ENCODE results near the gene PALM.
A peak's percentile ranks its signal among the peaks of the same experiment; 100 is the strongest.
"Not testable (repeated sequence)": the region's sequence is repeated elsewhere in the genome, so short reads cannot be mapped to it uniquely, and the experiment has no call there.

Gene PALM

DNA sequence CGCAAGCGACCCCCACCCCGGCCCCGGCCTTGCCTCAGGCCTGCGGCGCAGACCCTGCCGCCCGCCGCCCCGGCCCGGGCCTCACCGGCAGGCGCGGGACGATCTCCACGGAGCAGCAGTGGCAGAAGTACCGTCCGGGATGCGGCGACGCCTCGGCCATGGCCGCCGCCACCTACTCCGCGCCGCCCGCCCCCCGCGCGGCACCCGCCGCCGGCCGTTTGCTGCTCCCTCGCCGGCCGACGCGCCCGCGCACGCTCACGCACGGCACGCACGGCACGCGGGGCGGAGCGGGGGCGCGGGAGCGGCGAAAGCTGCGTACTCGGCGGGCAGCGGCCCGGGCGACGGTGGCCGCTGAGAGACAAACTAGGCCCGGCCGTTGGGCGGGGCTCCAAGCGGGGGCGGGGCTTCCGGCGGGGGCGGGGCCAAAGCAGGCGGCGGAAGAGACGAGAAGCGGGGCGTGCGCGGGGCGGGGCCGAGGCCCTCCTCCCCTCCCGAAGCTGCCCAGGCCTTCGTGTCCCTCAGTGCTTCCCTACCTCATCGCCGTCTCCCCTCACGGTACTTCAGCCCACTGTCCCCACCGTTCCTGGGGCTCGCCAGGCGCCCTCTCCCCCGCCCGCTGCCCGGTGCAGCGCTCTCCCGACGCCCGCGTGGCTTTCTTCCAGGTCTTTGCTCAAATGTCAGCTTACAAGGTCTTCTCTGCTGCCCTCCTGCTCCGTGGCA is 45.6 kb upstream of the PALM start, which contains the start of gene RNF126:
RNF126 (minus strand) TSS at position 253 of the 720 bp plus-strand sequence; CDS start at position 160, 93 bp downstream.
- H3K27me3 Mint-ChIP-seq (ENCODE audit: low read depth) = no peaks in the 10 kb centered on the region
- peak within 1 kb of the TSS; percentile 83 to 88 (median 86) for H3K4me3 Mint-ChIP-seq
- no peaks in the 10 kb centered on the region for H3K36me3 Mint-ChIP-seq (ENCODE audit: low read depth)
- H3K9me3 Mint-ChIP-seq = no peaks in the 10 kb centered on the region
- H3K4me1 Mint-ChIP-seq = peaks cover 28% of the 10 kb centered on the region
- TF ChIP-seq, protein P1, sequence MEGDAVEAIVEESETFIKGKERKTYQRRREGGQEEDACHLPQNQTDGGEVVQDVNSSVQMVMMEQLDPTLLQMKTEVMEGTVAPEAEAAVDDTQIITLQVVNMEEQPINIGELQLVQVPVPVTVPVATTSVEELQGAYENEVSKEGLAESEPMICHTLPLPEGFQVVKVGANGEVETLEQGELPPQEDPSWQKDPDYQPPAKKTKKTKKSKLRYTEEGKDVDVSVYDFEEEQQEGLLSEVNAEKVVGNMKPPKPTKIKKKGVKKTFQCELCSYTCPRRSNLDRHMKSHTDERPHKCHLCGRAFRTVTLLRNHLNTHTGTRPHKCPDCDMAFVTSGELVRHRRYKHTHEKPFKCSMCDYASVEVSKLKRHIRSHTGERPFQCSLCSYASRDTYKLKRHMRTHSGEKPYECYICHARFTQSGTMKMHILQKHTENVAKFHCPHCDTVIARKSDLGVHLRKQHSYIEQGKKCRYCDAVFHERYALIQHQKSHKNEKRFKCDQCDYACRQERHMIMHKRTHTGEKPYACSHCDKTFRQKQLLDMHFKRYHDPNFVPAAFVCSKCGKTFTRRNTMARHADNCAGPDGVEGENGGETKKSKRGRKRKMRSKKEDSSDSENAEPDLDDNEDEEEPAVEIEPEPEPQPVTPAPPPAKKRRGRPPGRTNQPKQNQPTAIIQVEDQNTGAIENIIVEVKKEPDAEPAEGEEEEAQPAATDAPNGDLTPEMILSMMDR (IDR thresholded peaks at IDR 0.05; ENCODE audit: unreplicated experiment in 3 of 3) = no peak
- peak within 1 kb of the TSS; percentile 54 to 88 (median 63) for H3K27ac Mint-ChIP-seq

DNA sequence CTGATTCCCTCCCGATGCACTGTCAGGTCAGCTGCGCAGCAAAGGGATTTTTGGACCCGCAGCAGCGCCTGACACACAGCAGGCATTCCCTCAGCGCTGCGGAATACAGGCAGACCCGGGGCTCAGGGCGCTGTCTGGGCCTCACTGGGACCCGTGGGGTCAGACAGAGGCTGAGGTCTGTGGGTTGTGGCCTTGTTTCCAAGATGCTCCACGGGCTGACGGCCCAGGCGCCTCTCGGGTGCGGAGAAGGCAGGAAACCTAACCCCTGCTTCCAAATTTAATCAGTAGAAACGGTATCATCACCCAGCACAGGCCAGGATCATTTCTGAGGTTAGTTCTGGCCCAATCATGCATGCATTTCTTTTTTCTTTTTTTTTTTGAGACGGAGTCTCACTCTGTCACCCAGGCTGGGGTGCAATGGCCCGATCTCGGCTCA is 45.0 kb upstream of the PALM start:
- H3K36me3 Mint-ChIP-seq (ENCODE audit: low read depth) = no peaks in the 10 kb centered on the region
- TF ChIP-seq, protein P1 (IDR thresholded peaks at IDR 0.05; ENCODE audit: unreplicated experiment in 3 of 3) = no peak
- H3K4me3 Mint-ChIP-seq = peak overlapping the region; percentile 83 to 88 (median 86)
- peak overlapping the region; percentile 52 to 88 (median 63) for H3K27ac Mint-ChIP-seq
- H3K27me3 Mint-ChIP-seq (ENCODE audit: low read depth) = no peaks in the 10 kb centered on the region
- no peaks in the 10 kb centered on the region for H3K9me3 Mint-ChIP-seq
- peaks cover 28% of the 10 kb centered on the region for H3K4me1 Mint-ChIP-seq

DNA sequence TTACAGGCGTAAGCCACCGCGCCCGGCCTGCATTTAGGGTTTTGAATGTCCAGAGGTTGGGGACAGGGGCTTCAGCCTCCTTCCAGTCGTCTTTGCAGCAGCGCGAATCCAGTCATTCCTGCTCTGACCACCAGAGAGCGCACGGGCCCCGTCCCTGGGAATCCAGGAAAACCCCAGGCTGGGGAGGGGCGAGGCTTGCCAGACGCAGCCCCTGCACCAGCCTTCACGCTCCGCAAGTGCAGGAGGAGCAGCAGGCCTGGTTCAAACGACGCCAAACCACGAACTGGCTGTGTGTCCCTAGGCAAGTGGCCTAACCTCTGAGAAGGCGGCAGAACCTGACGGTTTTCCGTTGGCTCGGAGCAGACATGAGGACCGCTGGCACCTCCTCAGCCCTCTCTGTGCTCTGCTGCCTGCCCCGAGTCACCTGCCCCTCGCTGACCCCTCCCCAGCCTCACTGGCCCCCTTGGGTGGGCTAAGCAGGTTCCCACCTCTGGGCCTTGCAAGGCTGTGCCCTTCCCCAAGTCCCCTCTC is 43.8 kb upstream of the PALM start:
- TF ChIP-seq, protein P1 (IDR thresholded peaks at IDR 0.05; ENCODE audit: unreplicated experiment in 3 of 3) = peak; percentile 93 to 94 (median 94)
- Mint-ChIP-seq H3K27me3 (ENCODE audit: low read depth) (peaks cover 4% of the 10 kb centered on the region), H3K4me3 (peak overlapping the region; percentile 83 to 88 (median 86)), H3K36me3 (ENCODE audit: low read depth) (no peaks in the 10 kb centered on the region), H3K27ac (peak overlapping the region; percentile 76 to 93 (median 88)), H3K4me1 (peaks cover 23% of the 10 kb centered on the region), H3K9me3 (peaks cover 5% of the 10 kb centered on the region)

DNA sequence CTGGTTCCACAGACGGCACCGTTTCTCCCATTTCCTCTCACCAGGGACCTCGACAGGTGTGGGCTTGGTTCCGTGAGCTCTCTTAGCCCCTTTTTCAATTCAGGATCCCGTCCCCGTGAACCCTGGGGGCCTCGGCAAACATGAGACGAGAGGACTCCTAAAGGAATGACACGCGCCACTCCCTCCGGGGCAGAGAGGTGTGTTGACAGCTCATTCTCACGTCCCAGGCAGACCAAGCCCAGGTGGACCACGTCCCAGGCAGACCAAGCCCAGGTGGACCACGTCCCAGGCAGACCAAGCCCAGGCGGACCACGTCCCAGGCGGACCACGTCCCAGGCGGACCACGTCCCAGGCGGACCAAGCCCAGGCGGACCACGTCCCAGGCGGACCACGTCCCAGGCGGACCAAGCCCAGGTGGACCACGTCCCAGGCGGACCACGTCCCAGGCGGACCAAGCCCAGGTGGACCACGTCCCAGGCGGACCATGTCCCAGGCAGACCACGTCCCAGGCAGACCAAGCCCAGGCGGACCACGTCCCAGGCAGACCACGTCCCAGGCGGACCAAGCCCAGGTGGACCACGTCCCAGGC is 41.7 kb upstream of the PALM start:
- H3K4me3 Mint-ChIP-seq; H3K27ac Mint-ChIP-seq; H3K27me3 Mint-ChIP-seq (ENCODE audit: low read depth); H3K9me3 Mint-ChIP-seq; H3K4me1 Mint-ChIP-seq; H3K36me3 Mint-ChIP-seq (ENCODE audit: low read depth): not testable (repeated sequence)

DNA sequence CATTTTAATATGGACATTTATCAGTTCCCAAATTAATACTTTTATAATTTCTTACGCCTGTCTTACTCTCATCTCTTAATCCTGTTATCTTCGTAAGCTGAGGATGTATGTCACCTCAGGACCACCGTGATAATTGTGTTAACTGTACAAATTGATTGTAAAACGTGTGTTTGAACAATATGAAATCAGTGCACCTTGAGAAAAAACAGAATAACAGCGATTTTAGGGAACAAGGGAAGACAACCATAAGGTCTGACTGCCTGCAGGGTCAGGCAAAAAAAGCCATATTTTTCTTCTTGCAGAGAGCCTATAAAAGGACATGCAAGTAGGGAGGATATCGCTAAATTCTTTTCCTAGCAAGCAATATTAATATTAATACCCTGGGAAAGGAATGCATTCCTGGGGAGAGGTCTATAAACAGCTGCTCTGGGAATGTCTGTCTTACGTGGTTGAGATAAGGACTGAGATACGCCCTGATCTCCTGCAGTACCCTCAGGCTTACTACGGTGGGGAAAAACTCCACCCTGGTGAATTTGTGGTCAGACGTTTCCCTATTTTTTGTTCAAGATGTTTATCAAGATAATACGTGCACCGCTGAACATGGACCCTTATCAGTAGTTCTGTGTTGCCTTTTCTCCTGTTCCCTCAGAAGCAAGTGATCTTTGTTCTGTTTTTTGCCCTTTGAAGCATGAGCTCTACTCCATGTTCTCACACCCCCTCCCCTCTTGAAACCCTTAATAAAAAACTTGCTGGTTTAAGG is 39.9 kb upstream of the PALM start:
- not testable (repeated sequence) for H3K27me3 Mint-ChIP-seq (ENCODE audit: low read depth); H3K9me3 Mint-ChIP-seq; H3K27ac Mint-ChIP-seq

DNA sequence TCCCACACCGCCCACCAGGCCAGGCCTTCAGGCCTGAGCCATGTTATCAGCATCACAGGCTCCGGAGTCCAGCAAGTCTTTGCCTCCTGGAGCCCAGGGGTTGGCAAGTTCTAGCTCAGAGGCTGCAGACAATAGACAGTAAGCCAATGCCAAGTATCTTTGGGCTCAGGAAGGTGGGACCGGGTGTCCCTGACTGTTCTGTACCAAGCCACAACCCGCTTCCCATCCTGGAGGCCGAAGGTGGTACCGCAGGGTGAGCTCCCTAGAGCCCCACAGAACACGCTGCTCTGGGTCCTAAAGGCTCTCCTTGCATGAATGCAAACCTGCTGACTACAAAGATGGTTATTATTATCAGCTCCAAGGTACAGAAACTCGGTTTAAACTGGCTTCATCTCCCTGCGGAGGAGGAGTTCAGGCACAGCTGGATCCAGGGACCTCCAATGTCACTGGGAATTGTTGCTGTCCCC is 38.1 kb upstream of the PALM start:
- H3K36me3 Mint-ChIP-seq (ENCODE audit: low read depth) = no peaks in the 10 kb centered on the region
- peaks cover 7% of the 10 kb centered on the region for H3K4me1 Mint-ChIP-seq
- H3K27me3 Mint-ChIP-seq (ENCODE audit: low read depth) = peaks cover 4% of the 10 kb centered on the region
- TF ChIP-seq, protein P1 (IDR thresholded peaks at IDR 0.05; ENCODE audit: unreplicated experiment in 3 of 3) = no peak
- H3K27ac Mint-ChIP-seq = no peak overlapping the region
- H3K9me3 Mint-ChIP-seq = peaks cover 5% of the 10 kb centered on the region
- no peak overlapping the region for H3K4me3 Mint-ChIP-seq

More for the DNA sequence above, 39.9 kb upstream of the PALM start:
- not testable (repeated sequence) for H3K36me3 Mint-ChIP-seq (ENCODE audit: low read depth); H3K4me1 Mint-ChIP-seq; H3K4me3 Mint-ChIP-seq

Measured in nephron (organoid).